Subcutaneous preadipocyte (primary cell): ENCODE results near the gene PCDHA9. TPM values are rescaled to one million over a fixed set of nuclear protein-coding genes. Genes with fewer than 3 reads are reported as not detected.

ENCODE experiments used
- total RNA-seq: library from RNA; depleted of rRNA; stranded (reverse); fragments of >200 nt; gene quantifications from 2 replicates; pipeline ENCODE4 v1.2.3, GENCODE V29; 2012

PCDHA9 gene, protein sequence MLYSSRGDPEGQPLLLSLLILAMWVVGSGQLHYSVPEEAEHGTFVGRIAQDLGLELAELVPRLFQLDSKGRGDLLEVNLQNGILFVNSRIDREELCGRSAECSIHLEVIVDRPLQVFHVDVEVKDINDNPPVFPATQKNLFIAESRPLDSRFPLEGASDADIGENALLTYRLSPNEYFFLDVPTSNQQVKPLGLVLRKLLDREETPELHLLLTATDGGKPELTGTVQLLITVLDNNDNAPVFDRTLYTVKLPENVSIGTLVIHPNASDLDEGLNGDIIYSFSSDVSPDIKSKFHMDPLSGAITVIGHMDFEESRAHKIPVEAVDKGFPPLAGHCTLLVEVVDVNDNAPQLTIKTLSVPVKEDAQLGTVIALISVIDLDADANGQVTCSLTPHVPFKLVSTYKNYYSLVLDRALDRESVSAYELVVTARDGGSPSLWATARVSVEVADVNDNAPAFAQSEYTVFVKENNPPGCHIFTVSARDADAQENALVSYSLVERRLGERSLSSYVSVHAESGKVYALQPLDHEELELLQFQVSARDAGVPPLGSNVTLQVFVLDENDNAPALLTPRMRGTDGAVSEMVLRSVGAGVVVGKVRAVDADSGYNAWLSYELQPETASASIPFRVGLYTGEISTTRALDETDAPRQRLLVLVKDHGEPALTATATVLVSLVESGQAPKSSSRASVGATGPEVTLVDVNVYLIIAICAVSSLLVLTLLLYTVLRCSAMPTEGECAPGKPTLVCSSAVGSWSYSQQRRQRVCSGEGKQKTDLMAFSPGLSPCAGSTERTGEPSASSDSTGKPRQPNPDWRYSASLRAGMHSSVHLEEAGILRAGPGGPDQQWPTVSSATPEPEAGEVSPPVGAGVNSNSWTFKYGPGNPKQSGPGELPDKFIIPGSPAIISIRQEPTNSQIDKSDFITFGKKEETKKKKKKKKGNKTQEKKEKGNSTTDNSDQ
- total RNA-seq, result under 0.01 TPM in 2 replicates

DNA sequence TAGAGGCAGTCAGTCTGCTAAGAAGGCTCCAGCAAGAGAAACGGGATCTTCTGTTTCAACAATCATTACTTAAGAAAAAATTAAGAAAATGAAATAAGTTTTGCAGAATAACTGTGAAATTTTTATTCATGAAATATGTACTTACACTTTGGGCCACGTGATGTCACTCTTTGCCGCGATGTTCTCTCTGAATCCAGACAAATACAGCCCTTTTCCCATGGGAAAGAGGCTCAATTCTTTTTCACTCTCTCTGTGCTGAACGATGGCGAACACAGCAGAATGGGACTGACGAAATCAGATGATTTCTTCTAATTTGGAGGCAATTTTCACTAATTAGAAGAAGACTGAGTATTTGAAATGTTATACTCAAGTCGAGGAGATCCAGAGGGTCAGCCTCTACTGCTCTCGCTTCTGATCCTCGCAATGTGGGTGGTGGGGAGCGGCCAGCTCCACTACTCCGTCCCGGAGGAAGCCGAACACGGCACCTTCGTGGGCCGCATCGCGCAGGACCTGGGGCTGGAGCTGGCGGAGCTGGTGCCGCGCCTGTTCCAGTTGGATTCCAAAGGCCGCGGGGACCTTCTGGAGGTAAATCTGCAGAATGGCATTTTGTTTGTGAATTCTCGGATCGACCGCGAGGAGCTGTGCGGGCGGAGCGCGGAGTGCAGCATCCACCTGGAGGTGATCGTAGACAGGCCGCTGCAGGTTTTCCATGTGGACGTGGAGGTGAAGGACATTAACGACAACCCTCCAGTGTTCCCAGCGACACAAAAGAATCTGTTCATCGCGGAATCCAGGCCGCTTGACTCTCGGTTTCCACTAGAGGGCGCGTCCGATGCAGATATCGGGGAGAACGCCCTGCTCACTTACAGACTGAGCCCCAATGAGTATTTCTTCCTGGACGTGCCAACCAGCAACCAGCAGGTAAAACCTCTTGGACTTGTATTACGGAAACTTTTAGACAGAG is at the start of gene PCDHA9:
TSS of gene PCDHA9 (plus strand) at position 244 of the 964 bp plus-strand sequence. CDS start at position 358, 114 bp downstream.

DNA sequence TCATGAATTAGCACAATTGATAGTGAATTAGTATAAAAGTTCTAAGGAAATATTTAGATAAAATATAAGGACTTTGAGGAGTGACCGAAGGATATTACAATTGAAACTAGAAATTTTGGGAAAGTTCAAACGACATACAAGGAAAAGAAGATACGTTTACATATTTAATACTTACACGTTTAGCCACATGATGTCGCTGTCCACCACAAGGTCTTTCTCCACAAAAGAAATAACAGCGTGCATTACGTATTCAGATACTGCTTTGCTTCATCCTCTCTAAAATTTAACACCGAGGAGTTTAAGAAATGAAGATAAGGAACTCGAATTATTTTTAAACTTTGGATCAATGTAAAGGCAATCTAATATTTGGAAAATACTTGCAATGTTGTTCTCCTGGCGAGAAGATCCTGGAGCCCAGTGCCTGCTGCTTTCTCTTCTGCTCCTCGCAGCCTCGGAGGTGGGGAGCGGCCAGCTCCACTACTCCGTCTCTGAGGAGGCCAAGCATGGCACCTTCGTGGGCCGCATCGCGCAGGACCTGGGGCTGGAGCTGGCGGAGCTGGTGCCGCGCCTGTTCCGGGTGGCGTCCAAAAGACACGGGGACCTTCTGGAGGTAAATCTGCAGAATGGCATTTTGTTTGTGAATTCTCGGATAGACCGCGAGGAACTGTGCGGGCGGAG is 47.2 kb upstream of the PCDHA9 start, which contains the start of gene PCDHA3:
TSS of gene PCDHA3 (plus strand) at position 242 of the 678 bp plus-strand sequence.

DNA sequence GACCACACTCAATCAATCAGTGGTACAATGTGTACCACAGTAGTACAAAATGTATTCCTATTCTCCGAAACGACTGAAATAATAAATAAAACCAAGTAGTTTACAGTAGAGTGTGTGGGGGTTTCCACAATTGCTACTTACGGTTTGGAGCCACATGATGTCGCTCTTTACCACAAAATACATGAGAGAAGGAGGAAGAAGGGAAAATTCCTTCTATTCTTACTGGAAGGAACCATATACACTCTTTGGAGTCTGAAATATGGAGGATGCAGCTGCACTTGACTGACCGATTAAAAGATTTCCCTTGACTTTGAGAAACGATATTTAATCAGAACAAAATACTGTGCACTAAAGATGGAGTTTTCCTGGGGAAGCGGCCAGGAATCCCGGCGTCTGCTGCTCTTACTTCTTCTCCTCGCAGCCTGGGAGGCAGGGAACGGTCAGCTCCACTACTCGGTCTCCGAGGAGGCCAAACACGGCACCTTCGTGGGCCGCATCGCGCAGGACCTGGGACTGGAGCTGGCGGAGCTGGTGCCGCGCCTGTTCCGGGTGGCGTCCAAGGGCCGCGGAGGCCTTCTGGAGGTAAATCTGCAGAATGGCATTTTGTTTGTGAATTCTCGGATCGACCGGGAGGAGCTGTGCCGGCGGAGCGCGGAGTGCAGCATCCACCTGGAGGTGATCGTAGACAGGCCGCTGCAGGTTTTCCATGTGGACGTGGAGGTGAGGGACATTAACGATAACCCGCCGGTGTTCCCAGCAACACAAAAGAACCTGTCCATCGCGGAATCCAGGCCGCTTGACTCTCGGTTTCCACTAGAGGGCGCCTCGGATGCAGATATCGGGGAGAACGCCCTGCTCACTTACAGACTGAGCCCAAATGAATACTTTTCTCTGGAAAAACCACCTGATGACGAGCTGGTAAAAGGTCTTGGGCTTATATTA is 41.1 kb upstream of the PCDHA9 start, which contains the start of gene PCDHA4:
TSS of gene PCDHA4 (plus strand) at position 235 of the 942 bp plus-strand sequence.

GRCh38 chr5:140821375-140822280 is 26.6 kb upstream of the PCDHA9 start, which contains the start of gene PCDHA5:
Gene PCDHA5 (plus strand): TSS chr5:140821613.

DNA sequence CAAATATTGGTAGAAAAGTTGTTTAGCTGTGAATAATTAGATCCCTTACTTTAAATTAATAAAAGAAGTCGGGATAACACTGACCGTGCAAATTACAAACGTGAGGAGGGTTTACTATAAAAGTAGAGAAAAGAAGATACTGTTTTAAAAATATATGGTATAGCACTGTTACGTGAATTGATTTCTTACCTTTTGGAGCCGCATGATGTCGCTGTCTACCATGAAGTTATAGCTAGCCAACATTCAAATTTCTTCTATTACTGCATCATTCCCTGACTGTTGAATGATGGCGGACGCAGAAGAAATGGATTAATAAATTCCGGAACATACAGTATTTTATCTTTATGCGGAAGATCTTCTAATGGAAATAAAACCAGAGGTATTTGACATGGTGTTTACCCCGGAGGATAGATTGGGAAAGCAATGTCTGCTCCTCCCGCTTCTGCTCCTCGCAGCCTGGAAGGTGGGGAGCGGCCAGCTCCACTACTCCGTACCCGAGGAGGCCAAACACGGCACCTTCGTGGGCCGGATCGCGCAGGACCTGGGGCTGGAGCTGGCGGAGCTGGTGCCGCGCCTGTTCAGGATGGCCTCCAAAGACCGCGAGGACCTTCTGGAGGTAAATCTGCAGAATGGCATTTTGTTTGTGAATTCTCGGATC is 20.3 kb upstream of the PCDHA9 start, which contains the start of gene PCDHA6:
TSS of gene PCDHA6 (plus strand) at position 257 of the 658 bp plus-strand sequence. CDS start at position 389, 132 bp downstream.

GRCh38 chr5:140833993-140834392 is 14.2 kb upstream of the PCDHA9 start, which contains the start of gene PCDHA7:
Gene PCDHA7 (plus strand): TSS chr5:140834269. CDS start chr5:140834384, 115 bp downstream.

DNA sequence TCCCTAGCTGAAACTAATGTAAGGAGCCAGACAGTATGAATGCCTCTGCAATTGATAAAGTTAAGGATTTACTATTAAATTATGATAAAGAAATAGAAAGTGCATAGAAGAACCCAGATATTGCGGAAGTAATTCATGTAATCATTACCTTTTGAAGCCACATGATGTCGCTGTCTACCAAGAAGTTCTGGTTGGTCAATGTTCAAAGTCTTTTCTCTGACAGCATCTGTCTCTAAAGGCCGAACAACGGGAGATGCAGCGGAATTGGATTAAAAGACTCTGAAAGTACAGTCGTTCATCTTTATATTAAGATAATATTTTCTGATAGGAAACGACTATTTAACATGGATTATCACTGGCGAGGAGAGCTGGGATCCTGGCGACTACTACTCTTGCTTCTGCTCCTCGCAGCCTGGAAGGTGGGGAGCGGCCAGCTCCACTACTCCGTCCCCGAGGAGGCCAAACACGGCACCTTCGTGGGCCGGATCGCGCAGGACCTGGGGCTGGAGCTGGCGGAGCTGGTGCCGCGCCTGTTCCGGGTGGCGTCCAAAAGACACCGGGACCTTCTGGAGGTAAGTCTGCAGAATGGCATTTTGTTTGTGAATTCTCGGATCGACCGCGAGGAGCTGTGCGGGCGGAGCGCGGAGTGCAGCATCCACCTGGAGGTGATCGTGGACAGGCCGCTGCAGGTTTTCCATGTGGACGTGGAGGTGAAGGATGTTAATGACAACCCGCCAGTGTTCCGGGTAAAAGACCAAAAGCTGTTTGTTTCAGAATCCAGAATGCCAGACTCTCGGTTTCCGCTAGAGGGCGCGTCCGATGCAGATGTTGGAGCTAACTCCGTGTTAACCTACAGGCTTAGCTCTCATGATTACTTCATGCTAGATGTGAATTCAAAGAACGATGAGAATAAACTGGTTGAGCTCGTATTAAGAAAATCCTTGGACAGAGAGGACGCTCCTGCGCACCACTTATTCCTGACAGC is 6.9 kb upstream of the PCDHA9 start, which contains the start of gene PCDHA8:
TSS of gene PCDHA8 (plus strand) at position 210 of the 985 bp plus-strand sequence. CDS start at position 345, 135 bp downstream.

DNA sequence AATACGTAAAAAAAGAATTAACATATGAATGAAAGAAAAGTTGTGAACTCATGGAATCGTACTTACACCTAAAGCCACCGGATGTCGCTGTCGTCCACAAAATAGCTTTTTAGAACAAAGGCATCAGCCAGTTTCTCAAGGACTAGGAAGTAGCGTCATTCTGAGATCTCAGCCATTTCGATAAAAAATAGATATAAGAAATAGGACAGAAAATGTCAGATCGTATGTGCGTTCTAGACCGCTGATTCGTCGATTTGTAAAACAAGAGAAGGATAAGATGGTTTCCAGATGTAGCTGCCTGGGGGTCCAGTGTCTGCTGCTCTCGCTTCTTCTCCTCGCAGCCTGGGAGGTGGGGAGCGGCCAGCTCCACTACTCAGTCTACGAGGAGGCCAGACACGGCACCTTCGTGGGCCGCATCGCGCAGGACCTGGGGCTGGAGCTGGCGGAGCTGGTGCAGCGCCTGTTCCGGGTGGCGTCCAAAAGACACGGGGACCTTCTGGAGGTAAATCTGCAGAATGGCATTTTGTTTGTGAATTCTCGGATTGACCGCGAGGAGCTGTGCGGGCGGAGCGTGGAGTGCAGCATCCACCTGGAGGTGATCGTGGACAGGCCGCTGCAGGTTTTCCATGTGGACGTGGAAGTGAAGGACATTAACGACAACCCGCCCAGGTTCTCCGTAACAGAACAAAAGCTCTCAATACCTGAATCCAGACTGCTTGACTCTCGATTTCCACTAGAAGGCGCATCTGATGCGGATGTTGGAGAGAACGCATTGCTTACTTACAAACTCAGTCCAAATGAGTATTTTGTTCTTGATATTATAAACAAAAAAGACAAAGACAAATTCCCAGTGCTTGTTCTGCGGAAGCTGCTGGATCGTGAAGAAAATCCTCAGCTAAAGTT is 7.8 kb downstream of the PCDHA9 start, which contains the start of gene PCDHA10:
TSS of gene PCDHA10 (plus strand) at position 126 of the 903 bp plus-strand sequence. CDS start at position 278, 152 bp downstream.

DNA sequence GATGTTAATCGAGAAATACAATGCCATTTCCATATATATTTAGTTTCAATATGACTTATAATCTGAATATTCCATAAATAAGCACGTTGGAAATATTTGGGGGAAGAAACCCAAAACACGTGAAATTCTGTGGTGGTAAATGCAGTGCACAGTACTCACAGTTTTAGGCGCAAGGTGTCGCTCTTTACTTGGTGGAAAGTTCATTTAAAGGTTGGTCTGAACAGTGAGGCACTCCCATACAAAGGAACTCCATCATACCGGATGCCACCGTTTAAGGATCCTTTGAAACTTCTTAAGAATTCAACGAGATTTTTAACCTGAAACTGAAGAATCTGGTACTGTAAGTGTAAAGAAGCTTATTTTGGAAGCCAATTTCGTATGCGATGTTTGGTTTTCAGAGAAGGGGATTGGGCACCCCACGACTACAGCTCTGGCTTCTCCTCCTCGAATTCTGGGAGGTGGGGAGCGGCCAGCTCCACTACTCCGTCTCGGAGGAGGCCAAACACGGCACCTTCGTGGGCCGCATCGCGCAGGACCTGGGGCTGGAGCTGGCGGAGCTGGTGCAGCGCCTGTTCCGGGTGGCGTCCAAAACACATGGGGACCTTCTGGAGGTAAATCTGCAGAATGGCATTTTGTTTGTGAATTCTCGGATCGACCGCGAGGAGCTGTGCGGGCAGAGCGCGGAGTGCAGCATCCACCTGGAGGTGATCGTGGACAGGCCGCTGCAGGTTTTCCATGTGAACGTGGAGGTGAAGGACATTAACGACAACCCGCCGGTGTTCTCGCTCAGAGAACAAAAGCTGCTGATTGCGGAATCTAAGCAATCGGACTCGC is 20.8 kb downstream of the PCDHA9 start, which contains the start of gene PCDHA11:
TSS of gene PCDHA11 (plus strand) at position 237 of the 834 bp plus-strand sequence. CDS start at position 384, 147 bp downstream.

DNA sequence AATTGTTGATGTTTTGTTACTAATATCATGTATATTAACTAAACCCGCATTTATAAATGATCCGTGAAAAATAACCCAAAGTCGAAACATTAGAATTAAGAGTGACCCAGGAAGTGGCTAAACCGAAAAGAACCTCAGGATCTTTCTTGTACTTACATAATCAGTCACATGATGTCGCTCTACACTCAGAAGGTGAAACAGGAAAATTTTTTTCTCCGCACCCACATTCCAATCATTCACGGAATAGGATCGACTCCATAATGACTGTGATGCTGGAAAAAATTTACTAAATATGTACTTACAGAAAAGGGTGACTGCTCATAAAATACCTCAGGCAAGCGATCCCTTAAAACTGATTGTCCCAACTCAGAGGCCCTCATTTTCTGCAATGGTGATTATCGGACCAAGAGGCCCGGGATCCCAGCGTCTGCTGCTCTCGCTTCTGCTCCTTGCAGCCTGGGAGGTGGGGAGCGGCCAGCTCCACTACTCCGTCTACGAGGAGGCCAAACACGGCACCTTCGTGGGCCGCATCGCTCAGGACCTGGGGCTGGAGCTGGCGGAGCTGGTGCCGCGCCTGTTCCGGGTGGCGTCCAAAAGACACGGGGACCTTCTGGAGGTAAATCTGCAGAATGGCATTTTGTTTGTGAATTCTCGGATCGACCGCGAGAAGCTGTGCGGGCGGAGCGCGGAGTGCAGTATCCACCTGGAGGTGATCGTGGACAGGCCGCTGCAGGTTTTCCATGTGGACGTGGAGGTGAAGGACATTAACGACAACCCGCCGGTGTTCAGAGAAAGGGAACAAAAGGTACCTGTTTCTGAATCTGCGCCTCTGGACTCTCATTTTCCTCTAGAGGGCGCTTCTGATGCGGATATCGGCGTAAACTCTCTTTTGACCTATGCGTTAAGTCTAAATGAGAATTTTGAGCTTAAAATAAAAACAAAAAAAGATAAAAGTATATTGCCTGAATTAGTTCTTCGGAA is 27.2 kb downstream of the PCDHA9 start, which contains the start of gene PCDHA12:
TSS of gene PCDHA12 (plus strand) at position 224 of the 981 bp plus-strand sequence. CDS start at position 389, 165 bp downstream.

GRCh38 chr5:140881889-140882590 is 33.9 kb downstream of the PCDHA9 start, which contains the start of gene PCDHA13:
Gene PCDHA13 (plus strand): TSS chr5:140882124. CDS start chr5:140882269, 145 bp downstream.

